GM23248 (cell line): ENCODE measurements around the gene VWF.

ENCODE experiments used
- EZH2 ChIP-seq: fragments of 200-600 bp; sonication (generic); IDR thresholded peaks from 2 replicates; pipeline ENCODE4 v1.6.1; 2018; ENCODE audit warnings: antibody characterized with exemption, mild to moderate bottlenecking; ENCODE audit not compliant: insufficient read depth, poor library complexity, severe bottlenecking
- EZH2phosphoT487 ChIP-seq: fragments of 200-600 bp; sonication (generic); IDR thresholded peaks from 2 replicates; pipeline ENCODE4 v1.6.1; 2018; ENCODE audit warnings: antibody characterized with exemption, moderate library complexity, mild to moderate bottlenecking, low read depth; ENCODE audit not compliant: insufficient read depth

GRCh38 chr12:6097411-6097810 lies 27.1 kb downstream of the VWF start:
- TF ChIP-seq EZH2 (no peak), EZH2phosphoT487 (no peak)
